ENCODE measurements around the gene CHCHD3.
A peak's percentile ranks its signal among the peaks of the same experiment; 100 is the strongest.
"Not testable (repeated sequence)": the region's sequence is repeated elsewhere in the genome, so short reads cannot be mapped to it uniquely, and the experiment has no call there.

CHCHD3 gene

DNA sequence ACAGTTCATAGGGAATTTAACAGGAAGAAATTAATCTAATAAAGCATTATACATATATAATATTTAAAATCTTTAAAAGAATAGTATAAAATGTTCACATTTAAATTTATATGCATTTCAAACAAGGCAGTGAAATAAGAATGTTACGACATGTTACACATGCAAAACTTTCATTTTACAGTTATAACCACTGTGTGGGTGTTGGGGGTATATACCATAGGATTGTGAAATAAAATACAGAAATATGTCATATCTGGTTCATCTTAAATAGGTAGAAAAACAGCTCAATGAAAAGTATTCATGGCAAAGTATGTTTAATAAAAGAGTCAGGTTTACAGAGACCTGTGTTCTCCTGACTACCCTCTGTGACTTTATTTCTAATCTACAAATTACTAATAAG lies 45.6 kb downstream of the CHCHD3 start:
- no peak overlapping the region for H3K27ac Mint-ChIP-seq
- peaks cover 14% of the 10 kb centered on the region for H3K4me1 Mint-ChIP-seq
- DNase-seq: no peak
- peak; percentile 71 for ATAC-seq
- peaks cover 4 to 10% of the 10 kb centered on the region in 2 donors for H3K9me3 Mint-ChIP-seq
- H3K4me3 Mint-ChIP-seq: no peak overlapping the region
- no peaks in the 10 kb centered on the region for H3K27me3 Mint-ChIP-seq

DNA sequence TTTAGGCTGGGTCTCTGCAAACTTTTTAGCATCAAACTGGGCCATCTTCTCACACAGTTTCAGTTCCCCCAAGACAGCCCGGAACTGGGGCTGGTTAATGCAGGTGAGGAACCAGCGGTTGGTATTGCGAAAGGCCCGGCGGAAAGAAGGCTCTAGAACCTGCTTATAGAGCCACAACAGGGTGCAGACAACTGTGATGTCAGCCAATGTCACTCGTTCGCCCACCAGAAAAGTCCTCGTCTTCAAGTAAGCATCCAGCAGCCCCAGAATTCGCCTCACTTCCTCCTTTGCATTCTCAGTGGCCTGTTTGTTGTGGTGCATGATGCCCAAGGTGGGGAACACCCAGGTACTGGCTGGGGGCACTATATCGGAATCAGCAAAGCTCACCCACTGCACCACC lies 46.6 kb downstream of the CHCHD3 start:
- H3K27me3 Mint-ChIP-seq, H3K27ac Mint-ChIP-seq, H3K9me3 Mint-ChIP-seq: not testable (repeated sequence)
- peak in 1 of 2 donors; percentile 35 for DNase-seq
- peak; percentile 88 for ATAC-seq
- peak overlapping the region; percentile 15 to 18 for H3K4me3 Mint-ChIP-seq
- peaks cover 14% of the 10 kb centered on the region for H3K4me1 Mint-ChIP-seq

DNA sequence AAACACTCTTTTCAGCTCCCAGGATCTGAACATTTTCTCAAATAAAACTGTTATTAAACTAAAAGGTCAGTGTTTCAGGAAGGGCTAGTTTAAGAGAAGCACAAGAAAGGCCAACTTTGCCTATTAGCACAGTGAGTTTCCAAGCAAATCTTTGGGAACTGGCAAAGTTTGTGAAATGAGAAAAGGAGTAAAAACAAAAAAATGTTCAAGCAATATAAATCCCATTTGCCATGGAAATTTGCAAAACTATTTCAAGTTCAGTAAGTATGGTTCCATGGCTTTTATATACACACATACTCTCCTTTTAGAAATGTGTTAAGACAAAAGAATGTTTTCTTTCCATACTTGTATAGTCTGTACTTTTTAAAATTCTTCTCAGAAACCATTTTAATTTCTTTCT lies 51.5 kb downstream of the CHCHD3 start:
- Mint-ChIP-seq H3K27ac (no peak overlapping the region), H3K4me3 (no peak overlapping the region), H3K4me1 (peaks cover 14% of the 10 kb centered on the region), H3K27me3 (no peaks in the 10 kb centered on the region), H3K9me3 (peaks cover 4 to 6% of the 10 kb centered on the region in 2 donors)
- DNase-seq (no peak), ATAC-seq (no peak)

DNA sequence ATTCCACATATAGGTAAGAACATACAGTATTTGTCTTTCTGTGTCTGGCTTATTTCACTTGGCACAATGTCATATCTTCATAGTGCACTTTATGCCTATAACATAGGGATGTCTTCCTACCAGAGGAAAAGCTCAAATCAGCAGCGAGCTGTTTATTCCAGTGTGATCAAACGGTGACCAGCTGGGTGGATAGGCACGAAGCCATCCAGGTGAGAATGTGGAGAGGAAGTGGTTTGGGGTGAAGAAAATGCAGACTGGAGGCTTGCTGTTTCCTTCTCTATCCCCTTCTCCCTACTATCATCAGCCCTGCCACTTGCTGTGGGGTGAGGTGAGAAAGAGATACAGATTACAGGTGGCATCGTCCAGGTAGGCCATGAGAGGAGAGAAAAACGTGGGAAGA lies 52.4 kb downstream of the CHCHD3 start:
- ATAC-seq (no peak), DNase-seq (no peak)
- no peaks in the 10 kb centered on the region for H3K9me3 Mint-ChIP-seq
- peak overlapping the region in 1 of 2 donors; percentile 1 for H3K4me3 Mint-ChIP-seq
- peaks cover 8% of the 10 kb centered on the region for H3K4me1 Mint-ChIP-seq
- H3K27me3 Mint-ChIP-seq: no peaks in the 10 kb centered on the region
- H3K27ac Mint-ChIP-seq: peak overlapping the region in 1 of 2 donors; percentile 31

GRCh38 chr7:133027397-133027796 lies 54.5 kb downstream of the CHCHD3 start:
- Mint-ChIP-seq H3K4me3 (no peak overlapping the region), H3K4me1 (peaks cover 8% of the 10 kb centered on the region), H3K9me3 (no peaks in the 10 kb centered on the region), H3K27ac (no peak overlapping the region), H3K27me3 (no peaks in the 10 kb centered on the region)
- ATAC-seq: no peak
- no peak for DNase-seq

- H3K4me1 Mint-ChIP-seq: peaks cover 8% of the 10 kb centered on the region
- no peaks in the 10 kb centered on the region for H3K9me3 Mint-ChIP-seq
- H3K4me3 Mint-ChIP-seq: no peak overlapping the region
- no peak for DNase-seq
- no peaks in the 10 kb centered on the region for H3K27me3 Mint-ChIP-seq
- no peak for ATAC-seq
- no peak overlapping the region for H3K27ac Mint-ChIP-seq
Observed at GRCh38 chr7:133026210-133026859, 55.6 kb downstream of the CHCHD3 start.

DNA sequence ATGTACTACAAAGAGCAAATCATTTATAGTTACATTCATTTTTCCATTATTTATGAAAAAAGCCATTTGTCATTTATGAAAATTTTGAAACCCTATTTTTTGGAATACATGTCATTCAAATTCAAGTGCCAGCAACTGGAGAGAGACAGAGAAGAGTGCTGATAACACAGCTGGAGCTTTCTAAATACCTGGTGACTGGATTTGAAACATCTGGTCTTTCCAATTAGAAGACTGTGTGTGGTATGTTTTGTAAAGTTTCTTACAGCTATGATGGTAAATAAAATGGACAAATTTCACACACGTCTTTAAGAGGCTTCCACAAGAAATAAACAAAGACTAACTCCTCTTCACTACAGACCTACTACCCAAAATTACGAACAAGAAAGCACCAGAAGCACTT lies 56.8 kb downstream of the CHCHD3 start:
- H3K27me3 Mint-ChIP-seq: no peaks in the 10 kb centered on the region
- no peak overlapping the region for H3K27ac Mint-ChIP-seq
- no peak for ATAC-seq
- H3K4me1 Mint-ChIP-seq: peaks cover 8% of the 10 kb centered on the region
- H3K4me3 Mint-ChIP-seq: no peak overlapping the region
- no peak for DNase-seq
- no peaks in the 10 kb centered on the region for H3K9me3 Mint-ChIP-seq

DNA sequence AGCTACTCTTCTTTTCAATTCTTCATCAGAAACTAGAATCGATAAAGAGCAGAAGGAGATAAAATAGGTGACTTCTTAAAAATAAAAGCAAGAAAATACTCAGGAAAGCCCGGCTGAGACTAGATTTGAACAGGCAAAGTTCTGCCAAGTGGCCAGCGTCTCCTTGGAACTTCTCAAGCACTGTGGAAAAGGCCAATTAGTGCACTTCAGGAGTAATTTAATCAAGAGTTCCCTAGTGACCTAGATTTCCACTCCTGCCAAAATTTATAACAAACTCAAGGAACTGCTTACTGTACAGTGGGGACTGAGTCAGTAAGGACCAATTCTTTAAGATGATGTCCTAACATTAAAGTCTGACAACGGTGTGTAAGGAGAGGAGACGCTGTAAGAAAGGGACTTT lies 57.3 kb downstream of the CHCHD3 start:
- H3K27me3 Mint-ChIP-seq: no peaks in the 10 kb centered on the region
- no peak overlapping the region for H3K4me3 Mint-ChIP-seq
- H3K27ac Mint-ChIP-seq: no peak overlapping the region
- H3K9me3 Mint-ChIP-seq: no peaks in the 10 kb centered on the region
- H3K4me1 Mint-ChIP-seq: peaks cover 5% of the 10 kb centered on the region
- ATAC-seq (no peak), DNase-seq (no peak)

DNA sequence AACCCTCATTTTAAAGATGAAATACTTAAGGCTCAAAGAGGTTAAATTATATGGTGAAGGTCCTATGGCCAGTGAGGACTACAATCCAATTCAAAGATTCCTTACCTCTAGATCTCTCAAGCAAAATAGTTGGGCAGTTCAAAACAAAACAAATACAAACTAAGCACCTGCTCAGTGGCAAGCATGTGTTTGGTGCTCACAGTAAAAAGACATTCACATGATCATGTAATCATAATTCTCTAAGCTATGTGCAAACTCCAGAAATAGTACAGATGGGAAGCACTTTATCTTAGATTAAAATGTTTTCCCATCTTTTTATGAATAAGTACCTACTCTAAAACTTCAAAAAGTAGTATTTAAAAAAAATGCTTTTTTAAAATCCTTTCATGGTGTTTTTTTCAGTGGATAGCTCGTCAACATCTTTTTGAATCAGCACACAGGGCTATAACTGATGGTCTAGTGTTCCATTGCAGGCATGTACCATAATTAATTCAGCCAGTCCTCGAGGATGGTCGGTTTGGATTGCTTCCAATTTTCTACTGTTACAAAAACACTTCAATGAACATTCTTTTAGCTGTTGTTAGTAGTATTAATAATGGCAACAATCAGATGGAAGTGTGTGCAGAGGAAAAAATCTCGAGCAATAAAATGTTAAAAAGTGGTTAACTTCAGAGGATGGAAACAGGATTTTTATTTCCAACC lies 58.4 kb downstream of the CHCHD3 start:
- Mint-ChIP-seq H3K9me3 (no peaks in the 10 kb centered on the region), H3K4me3 (no peak overlapping the region), H3K27me3 (no peaks in the 10 kb centered on the region), H3K27ac (no peak overlapping the region), H3K4me1 (no peaks in the 10 kb centered on the region)
- DNase-seq (no peak), ATAC-seq (no peak)

GRCh38 chr7:133022661-133023060 lies 59.2 kb downstream of the CHCHD3 start:
- no peak for ATAC-seq
- Mint-ChIP-seq H3K27ac (no peak overlapping the region), H3K27me3 (no peaks in the 10 kb centered on the region), H3K4me3 (no peak overlapping the region), H3K9me3 (no peaks in the 10 kb centered on the region), H3K4me1 (no peaks in the 10 kb centered on the region)
- DNase-seq: no peak

DNA sequence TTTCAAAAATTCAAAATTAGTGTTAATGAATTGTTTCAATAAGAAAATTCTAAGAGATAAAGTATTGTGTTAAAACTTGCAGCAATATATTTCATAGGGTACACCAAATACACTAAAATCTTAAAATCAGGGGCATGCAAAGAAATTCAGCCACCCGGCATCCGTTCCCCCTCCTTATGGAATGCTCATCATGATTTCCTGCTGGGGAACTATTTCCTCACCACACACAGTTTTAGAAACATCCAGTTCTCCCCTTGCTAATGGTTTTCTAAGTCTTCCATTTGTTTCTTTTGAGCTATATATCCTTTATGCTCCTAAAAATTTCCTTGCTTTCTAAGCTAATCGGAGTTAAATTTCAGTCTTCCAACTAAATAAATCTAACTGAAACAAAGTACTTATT lies 60.7 kb downstream of the CHCHD3 start:
- no peak overlapping the region for H3K4me3 Mint-ChIP-seq
- no peak for ATAC-seq
- H3K27ac Mint-ChIP-seq: no peak overlapping the region
- H3K4me1 Mint-ChIP-seq: no peaks in the 10 kb centered on the region
- H3K27me3 Mint-ChIP-seq: no peaks in the 10 kb centered on the region
- DNase-seq: no peak
- H3K9me3 Mint-ChIP-seq: no peaks in the 10 kb centered on the region

DNA sequence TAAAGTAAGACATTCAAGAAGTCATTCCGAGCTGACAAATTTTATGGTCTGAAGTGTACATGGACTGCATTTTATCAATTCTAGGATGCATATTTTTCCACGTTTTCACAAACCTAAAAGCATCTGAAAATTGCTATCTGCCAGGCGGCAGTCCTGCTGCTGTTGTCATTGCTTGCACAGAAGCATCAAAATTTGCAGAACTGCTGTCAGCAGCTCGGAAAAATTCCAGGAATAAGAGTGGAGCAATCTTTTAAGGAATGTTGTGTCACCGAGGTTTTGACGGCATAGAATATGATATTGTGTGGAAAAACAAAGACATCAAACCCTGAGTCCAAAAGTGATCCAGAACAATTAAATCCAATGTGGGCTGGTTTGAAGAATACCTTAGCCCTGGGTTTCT lies 61.4 kb downstream of the CHCHD3 start:
- no peak for DNase-seq
- no peak overlapping the region for H3K4me3 Mint-ChIP-seq
- peaks cover 4% of the 10 kb centered on the region in 2 donors for H3K9me3 Mint-ChIP-seq
- H3K4me1 Mint-ChIP-seq: no peaks in the 10 kb centered on the region
- ATAC-seq: no peak
- no peaks in the 10 kb centered on the region for H3K27me3 Mint-ChIP-seq
- H3K27ac Mint-ChIP-seq: no peak overlapping the region

- H3K4me3 Mint-ChIP-seq: no peak overlapping the region
- peaks cover 5 to 6% of the 10 kb centered on the region in 2 donors for H3K9me3 Mint-ChIP-seq
- DNase-seq (no peak), ATAC-seq (no peak)
- no peaks in the 10 kb centered on the region for H3K4me1 Mint-ChIP-seq
- H3K27me3 Mint-ChIP-seq: no peaks in the 10 kb centered on the region
- no peak overlapping the region for H3K27ac Mint-ChIP-seq
Observed at GRCh38 chr7:133019590-133019989, 62.3 kb downstream of the CHCHD3 start.

DNA sequence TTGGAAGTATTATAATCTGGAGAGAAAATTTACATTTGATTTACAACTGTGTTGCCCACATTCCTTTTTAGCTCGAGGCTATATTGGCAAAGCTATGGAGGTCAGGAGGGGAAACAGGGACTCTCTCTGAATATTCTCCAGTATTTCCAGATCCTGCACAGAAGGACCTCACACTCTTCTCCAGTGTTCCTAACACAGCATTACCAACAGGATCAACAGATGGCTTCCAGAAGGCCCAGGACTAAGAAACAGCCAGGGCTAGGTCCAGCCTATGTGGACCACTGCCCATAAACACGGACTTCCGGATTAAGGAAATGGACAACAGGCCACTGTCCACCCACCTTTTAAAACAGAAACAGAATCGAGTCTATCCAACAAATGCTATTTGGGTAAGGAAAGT lies 65.3 kb downstream of the CHCHD3 start:
- no peak for ATAC-seq
- Mint-ChIP-seq H3K9me3 (peaks cover 5 to 6% of the 10 kb centered on the region in 2 donors), H3K4me1 (no peaks in the 10 kb centered on the region), H3K27me3 (no peaks in the 10 kb centered on the region), H3K4me3 (no peak overlapping the region), H3K27ac (no peak overlapping the region)
- DNase-seq: no peak

DNA sequence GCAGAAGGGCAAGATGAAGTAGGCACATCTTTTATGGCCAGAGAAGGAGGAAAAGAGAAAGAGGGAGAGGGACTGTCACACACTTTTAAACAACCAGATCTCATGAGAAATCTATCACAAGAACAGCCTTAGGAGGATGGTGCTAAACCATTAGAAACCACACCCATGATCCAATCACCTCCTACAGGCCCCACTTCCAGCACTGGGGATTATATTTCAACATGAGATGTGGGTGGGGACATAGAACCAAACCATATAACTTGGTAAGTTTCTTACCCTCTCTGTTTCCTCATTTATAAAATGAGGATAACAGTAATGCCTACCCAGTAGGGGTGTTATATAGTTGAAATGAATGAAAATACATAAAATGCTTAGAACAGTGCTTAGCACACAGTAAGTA lies 66.0 kb downstream of the CHCHD3 start:
- Mint-ChIP-seq H3K9me3 (peaks cover 5 to 6% of the 10 kb centered on the region in 2 donors), H3K4me1 (no peaks in the 10 kb centered on the region), H3K27ac (peak overlapping the region in 1 of 2 donors; percentile 80), H3K27me3 (no peaks in the 10 kb centered on the region), H3K4me3 (no peak overlapping the region)
- ATAC-seq (no peak), DNase-seq (no peak)

DNA sequence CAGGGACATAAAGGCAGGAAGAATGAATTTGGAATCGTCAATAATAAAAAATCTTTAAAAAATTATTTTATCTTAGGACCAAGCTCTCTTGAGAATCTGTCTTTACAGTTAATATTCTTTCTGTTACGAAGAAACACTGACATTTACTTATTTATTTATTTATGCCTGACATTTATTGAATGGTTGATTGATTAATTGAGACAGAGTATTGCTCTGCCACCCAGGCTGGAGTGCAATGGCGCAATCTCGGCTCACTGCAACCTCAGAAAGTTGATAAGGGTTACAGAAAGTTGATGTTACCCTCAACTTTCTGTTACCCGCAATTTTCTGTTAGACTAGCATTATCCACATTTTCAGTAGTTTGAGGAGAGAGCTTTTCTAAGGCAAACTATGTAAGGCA lies 70.1 kb downstream of the CHCHD3 start:
- peaks cover 6% of the 10 kb centered on the region for H3K4me1 Mint-ChIP-seq
- no peak overlapping the region for H3K4me3 Mint-ChIP-seq
- H3K27me3 Mint-ChIP-seq: no peaks in the 10 kb centered on the region
- ATAC-seq: no peak
- DNase-seq: no peak
- H3K9me3 Mint-ChIP-seq: peaks cover 11 to 19% of the 10 kb centered on the region in 2 donors
- H3K27ac Mint-ChIP-seq: no peak overlapping the region

Measured in stimulated activated naive CD8-positive, alpha-beta T cell treated with anti-CD3 and anti-CD28 coated beads, Interleukin-15, amount 100 ng/mL, for 72 hours (primary cell).